Stimulated activated CD4-positive, alpha-beta T cell treated with anti-CD3 and anti-CD28 coated beads, Interleukin-1b, Interleukin-23, amount 100 ng/mL, for 48 hours (primary cell): Measurements from ENCODE around the gene PDE1A.

Experiments used
- DNase-seq: peaks from one replicate; pipeline ENCODE4 v3.0.0-alpha.2; 2020

The PDE1A gene

DNA sequence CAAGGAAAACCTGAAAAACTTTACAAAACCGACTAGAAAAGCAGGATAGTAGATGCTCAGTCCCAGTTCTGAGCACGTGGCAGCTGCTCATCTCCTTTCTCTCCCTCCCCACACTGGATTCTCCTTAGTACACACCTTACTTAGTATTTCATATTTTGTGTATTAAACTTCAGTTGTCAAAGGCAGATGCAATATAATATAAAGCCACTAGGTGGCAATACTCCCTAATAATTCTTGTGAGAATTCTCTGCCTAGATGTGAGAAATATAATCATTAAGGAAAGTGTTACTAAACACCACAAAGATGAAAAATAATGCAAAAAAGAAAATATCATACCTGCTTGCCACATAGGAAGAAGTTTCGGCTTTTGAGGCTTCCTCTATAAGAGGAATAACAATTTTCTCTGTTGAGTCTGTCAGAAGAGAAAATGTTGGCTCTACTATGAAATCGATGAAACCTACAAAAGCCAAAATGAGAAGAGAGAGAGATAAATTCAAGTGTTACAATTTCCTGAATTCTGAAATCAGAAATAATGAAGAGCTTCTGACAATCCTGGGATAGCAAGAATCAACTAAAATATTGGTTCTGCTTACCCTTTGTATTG, 240.6 kb downstream of the PDE1A start:
- no peak for DNase-seq

DNA sequence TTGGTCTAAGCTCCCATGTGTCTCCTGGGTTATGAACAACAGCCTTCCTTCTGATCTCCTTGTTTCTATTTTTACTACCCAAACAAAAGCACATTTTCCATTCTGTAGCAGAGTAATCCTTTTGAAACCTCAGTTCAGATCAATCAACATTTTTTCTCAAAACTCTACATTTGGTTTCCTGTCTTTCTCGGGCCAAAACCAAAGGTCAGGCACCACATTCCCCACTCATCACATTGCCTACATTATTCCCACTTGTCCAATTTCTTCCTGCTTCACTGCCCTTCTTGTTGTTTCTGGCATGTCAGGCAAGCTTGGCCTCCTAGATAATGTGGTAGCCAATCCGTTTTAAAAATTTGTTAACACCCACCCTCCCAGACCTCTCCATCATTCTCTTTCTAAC, 244.4 kb downstream of the PDE1A start:
- no peak for DNase-seq

DNA sequence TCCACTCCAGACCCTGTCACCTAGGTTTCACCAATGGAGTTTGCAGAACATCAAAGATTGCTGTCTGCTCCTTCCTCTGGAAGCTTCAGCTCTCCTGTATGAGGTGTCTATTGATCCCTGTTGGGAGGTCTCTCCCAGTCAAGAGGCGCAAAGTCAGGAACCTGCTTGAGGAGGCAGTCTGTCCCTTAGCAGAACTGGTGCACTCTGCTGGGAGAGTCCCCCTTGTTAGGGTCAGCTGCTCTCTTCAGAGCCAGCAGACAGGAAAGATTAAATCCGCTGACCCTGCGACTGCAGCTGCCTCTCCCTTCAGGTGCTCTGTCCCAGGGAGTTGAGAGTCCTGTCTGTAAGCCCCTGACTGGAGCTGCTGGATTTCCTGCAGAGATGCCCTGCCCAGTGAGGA, 245.5 kb downstream of the PDE1A start:
- DNase-seq = no peak

DNA sequence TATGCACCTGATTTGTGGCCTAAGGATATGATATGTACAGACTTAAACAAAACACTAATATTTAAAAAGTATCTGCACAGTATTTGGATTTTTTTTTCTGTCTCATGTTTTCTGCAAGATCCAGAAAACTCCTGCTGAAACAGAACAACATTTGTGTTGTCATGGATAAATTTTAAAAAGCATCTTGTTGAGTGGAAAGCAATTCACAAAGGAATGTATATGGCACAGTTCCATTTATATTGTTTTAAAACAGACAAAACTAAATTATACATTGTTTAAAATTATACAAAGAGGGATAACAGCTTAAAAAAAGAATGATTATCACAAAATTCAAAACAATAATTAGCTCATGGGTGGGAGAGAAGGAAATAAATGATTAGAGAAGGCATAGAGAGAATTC, 247.7 kb downstream of the PDE1A start:
- DNase-seq = no peak

DNA sequence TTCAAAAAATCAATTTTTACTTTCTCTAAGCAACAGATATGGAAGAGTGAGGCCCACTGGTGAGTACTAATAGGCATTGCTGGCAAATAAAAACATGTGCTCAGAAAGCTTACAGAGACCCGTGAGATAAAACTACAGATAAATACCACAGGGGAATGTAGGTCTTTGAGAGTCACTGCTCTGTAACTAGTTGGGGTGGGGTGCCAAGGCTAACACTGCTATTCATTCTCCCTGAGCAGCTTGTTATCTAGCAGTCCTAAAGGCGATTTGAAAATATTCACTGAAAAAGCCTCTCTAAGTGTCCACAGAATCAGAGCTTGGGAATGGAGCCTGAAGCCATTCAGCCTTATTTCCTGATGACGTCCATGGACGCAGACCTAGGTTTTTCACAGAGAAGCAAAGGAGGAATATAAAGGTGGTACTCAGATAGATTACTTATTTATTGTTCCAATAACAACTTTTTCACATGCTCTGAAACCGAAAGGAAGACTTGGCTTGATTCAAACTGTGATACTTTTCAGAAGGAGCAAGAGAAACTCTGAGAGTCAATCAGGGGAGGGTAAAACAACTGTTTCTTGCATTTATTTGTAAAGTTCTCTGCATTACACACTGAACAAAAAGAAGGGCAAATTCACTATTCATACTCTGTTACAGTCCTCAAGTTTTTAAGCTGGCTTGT, 252.8 kb downstream of the PDE1A start:
- DNase-seq = no peak

DNA sequence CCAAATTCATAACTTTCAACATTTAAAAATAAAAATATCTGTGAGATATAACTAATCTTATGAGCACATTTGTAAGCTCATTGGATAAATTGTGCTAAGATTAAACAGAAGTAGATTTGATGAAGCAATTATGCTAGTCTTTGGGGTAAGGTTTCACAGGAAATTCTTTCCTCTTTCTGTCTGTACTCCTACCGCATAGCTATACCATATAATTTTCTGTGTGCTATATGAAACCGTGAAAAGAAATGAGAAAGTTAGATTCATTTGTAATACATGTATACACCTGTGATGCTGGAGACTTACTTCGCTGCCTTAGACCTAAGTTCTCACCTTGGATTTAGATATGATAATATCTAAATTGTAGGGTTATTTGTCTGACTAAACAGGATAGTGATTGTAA, 256.5 kb downstream of the PDE1A start:
- DNase-seq = no peak

DNA sequence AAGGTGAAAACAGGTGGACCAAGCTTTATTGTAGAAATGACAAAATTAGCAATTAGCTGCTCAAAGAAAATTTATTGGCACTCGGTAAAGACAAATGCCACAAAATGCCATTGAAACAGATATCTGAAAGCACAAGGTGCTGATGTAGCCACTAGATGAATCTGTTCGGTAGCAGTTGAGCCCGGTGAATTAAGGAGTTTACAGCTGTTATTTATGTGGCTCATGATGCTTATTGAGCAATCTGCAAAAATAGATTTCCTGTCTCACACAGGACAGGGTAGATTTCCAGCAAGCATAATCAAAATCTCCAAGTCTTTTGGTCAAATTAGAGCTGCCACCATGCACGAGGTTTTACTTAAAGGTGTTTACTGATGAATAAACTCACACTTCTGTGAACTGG, 259.0 kb downstream of the PDE1A start:
- no peak for DNase-seq

DNA sequence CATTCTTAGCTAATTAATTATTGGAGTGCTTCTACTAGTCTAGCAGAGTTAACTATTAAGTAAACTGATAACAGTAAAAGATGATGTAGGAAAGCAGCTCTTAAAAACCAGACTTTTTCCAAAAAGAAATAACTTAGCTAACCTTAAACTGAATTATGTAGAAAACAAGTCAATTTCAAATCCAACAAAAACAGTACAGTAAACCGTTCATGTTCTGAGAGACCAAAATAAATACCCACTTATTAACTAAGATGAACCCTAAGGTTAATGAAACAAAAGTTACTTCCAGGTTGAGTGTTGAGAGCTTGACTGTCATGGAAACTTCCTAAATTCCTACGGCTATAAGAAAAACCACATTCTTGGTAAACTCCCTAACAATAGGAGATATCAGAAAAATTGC, 260.0 kb downstream of the PDE1A start:
- no peak for DNase-seq

DNA sequence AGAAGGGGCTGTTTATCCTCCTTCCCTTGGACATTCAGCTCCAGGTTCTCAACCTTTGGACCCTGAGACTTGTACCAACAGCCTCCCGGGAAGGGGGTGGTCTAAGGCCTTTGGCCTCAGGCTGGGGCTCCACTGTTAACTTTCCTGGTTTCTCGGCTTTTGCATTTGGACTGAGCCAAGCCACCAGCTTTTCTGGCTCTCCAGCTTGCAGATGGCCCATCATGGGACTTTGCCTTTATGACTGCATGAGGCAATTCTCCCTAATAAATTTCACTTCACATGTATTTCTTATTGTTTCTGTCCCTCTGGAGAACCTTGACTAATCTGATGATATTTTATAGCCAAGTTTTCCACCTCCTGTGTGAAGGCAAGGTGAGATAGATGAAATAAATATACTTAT, 260.4 kb downstream of the PDE1A start:
- no peak for DNase-seq

DNA sequence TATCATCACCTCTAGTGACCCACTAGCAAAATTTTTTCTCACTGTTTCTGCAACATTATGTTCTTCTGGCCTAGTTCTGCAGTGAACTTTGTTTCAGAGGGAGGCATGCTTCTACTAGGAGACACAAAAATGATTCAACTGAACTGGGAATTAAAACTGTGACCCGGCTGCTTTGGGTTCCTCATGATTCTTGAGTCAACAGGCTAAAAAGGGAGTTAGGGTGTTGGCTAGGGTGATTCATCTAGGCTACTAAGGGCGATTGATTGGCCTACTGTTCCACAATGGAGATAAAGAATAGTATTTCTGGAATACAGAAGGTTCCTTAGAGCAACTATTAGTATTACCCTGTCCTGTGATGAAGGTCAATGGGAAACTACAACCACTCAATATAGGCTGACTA, 261.6 kb downstream of the PDE1A start:
- no peak for DNase-seq

DNA sequence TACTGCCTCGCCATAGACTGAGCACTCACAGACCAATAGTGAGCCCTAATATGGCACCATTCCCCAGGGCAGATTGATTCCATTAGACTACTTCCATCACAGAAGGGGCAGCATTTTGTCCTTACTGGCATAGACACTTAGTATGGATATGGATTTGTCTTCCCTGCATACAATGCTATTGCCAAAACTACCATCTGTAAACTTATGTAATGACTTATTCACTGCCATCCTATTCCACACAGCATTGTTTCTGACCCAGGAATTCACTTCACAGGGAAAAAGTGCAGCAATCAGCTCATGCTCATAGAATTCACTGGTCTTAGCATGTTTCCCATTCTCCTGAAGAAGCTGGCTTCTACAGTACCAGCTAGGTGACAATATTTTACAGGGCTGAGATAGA, 262.1 kb downstream of the PDE1A start:
- no peak for DNase-seq

DNA sequence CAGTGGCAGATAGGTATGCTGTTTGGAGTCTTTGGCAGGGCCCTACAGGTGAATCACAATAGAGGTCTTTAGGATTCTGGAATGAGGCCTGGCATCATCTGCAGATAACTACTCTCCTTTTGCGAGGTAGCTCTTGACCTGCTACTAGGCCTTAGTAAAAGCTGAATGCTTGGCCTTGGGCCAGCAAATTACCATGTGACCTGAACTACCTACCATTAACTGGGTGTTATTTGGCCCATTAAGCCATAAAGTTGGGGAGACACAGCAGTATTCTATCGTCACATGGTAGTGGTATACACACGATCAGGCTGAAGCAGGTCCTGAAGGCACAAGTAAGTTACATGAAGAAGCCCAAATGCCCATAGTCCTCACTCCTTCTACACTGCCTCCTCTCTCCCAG, 263.0 kb downstream of the PDE1A start:
- DNase-seq = no peak

DNA sequence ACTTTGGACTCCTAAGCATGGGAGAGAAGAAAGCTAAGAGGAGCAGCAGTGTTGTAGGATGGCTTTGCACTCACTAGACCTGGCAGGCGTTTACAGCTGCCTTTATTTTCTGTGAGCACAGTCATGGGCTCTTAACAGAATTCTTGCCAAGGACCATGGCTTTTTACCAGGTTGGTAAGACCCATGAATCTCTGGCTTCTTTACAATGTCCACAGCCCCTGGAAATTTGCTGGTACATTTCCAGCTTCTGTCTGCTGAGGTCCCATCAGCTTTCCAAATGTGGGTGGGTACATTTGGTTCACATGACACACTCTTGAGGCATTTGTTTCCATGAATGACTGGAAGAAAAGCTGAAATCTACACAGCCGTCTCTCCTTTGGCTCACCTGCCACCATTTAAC, 278.5 kb downstream of the PDE1A start:
- no peak for DNase-seq

DNA sequence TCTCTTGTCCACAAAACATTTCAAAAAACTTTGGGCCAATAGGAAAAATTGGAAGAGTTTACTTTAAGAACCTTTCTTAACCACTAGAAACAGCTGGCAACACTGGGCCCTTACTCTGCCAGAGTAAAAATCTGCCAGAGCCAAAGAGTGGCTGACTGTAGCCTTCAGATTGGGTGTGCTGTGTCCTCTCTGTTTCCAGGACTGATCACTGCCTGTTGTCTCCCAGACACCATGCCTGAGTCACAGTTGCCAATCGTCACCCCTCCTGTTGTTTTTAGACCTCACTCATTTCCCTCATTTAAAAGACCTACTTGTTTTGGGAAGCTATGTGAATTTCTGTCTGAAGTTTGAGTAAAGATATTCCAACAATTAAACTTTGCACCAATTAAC, 282.1 kb downstream of the PDE1A start:
- DNase-seq = no peak

DNA sequence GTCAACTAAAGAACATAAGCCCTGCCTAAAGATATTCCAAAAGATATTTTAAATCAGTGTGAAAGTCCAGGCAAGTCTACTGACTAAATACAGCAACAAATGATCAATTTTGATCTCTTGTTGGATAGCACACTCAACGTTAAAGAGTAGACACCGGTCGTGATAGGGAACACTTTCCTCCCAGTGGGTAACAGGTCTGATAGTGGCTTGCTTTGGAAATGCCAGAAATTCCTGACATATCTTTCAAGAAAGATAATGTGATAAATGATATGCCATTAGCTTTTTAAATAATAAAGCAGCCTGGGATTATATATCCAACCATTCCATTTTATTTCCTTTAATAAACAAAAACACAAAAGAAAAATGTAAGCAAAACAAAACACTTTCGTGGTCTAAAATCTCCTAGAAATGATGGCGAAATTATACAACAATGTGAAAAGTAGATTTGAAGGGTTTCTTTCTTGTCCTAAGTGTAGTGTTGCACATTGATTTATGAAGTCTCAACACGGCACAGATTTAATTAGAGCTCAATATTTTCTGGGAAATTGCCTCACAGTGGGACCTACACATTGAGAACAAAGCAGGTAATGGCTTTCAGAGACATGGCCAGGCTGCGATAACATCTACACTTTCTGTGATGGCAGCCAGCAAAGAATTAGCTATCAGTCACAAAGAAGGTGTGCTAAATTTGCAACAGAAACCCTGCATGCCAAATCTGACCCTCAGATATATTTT, 282.6 kb downstream of the PDE1A start:
- no peak for DNase-seq

DNA sequence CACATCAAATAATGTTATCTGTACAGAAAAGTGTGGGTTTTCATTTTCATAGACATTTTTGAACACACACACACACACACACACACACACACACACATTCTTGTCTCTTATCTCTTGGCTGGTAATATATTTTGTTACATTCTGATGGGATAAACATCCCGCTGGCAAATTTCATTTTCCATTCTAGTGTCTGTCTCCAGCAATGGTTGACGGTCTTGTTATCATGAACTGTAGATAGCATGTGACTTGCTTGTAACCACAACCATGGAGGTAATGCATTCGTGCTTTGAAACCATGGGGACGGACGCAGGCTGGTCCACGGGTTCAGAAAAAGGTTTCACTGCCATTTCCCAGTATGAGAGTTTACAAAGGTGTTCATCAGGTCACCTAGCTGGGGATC, 284.8 kb downstream of the PDE1A start:
- DNase-seq = no peak

DNA sequence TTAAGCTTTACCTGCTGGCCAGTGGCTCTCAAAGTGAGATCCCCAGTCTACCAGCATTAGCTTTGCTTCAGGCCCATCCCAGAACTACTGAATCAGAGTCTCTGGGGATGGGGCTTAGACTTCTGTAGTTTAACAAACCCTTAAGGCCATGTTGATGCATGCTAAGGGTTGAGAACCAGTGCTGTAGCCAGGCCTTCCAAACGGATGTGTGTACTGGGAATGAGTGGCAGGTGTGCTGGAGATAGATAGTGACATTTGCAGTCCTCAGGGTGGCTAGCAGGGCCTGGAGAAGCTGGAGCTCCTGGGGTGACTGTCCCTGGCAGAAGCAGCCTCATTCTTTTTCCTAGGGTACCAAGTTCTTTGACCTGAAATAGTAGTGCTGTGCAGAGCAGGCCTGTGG, 292.6 kb downstream of the PDE1A start:
- DNase-seq = no peak

DNA sequence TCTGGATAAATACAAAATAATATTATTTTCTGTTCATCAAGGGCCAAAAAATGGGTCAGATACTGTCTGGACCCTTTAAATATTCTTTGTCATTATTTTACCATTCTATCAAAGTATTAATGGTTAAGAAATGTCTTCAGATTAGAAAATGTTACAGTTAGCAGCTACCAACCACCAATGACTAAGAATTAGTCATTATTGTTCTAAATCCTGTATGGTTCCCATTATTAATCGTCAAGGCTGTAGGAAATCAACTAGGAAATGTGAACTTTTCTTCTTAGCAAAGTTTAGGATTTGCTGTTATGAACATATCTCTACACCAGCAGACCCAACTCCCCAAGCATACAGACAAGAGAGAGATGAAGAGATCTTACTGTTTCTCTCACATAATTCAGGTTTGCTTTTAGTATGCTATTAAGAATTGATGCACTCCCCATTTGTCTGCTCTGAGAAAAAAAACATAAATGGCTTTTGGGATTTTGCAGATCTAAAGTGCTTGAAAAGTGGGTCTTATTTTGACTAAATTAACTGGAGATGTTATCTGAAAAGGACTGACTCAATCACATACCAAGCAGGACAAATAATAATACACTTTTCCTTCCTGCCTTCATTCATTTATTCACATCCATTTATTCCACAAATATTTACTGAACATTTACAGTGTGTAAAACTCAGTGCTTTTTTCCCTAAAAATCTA, 293.5 kb downstream of the PDE1A start:
- no peak for DNase-seq

DNA sequence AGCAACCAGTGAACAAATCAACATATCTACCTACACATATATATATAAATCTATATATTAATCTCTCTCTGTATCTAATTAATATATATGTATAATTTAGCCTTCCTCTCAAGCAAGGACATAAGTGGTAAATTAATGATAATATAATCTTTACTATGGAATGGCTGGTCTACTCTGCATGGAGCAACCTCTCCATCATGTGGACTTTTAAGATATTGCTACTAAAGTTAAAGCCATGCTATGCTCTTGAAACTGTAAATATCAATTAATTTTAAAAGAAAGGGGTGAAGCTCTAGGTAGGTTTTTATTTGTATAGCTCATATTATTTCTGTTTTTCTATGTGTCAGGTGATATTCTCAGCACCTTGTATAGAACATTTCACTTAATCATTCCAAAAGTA, 294.2 kb downstream of the PDE1A start:
- no peak for DNase-seq

DNA sequence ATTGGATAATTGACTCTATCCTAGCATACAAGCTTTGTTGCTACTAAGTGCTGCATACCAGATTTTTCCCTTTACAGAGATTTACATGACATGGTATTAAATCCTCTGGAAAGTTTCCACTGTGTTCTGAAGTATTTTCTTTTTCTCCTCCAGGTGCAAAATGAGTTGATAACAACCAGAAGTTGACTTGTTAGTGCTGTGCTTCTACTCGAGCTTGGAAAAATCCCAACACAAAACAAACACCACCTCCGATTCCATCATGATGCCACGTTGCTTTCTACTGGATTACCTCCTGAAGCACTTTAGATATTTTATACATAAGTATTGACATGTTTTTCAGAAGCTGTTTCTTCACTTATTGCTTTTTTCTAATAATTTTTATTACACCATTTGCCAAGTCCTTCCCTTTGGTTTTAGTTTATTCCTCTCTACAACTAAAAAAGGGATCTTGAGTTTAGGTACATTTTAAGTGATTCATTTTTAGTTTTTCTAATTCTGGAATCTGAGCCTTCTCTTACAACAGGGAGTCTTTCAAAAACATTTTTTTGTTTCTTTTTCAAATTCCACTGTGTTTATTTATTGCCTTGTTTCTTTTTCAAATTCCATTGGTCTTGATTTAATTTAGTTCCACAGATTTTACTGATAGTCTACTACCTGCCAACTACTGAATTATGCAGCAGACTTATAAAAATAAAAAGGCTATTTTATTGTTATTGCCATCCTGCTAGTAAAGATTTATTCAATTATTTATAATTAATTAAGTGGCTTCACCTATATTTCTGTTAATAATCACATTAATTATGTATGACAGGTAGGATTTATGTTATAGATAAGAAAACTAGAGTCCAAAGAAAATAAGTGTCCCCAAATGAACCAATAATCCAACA, 297.8 kb downstream of the PDE1A start:
- DNase-seq = no peak

DNA sequence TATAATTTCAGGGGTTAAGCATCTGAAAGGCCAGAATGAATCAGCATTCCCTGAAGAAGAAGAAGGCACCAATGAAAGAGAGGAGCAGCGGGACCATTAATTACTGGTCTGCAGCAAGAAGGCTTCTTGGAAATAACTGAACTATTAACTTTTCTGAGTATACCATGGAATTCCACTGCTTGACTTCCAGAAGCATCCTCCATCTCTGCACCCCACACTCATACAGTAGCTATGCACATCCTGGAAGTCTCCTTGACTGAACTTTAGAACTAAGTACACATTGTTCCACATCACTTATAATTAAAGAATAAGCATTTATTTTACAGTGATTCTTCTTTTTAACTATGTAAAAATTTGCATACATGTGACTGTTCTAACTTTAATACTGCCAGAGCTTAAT, 309.6 kb downstream of the PDE1A start:
- no peak for DNase-seq

DNA sequence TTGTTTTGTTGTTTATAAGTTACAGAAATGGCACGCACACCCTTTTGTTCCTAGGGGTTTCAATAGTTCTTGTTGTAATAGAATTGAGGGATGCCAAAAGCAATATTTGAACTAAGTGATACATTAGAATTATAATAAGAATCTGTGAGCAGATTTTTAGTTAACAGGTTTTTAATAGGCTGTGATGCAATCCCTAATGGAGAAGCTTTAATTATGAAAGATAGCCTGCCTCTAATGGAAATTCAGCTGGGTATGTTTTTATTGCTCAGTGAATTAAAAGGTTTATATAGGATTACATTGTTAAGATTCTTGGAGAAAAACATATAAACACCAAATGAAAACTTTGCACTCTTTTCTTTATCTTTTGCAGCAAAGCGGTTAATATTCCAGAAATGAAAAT, 310.1 kb downstream of the PDE1A start:
- no peak for DNase-seq

DNA sequence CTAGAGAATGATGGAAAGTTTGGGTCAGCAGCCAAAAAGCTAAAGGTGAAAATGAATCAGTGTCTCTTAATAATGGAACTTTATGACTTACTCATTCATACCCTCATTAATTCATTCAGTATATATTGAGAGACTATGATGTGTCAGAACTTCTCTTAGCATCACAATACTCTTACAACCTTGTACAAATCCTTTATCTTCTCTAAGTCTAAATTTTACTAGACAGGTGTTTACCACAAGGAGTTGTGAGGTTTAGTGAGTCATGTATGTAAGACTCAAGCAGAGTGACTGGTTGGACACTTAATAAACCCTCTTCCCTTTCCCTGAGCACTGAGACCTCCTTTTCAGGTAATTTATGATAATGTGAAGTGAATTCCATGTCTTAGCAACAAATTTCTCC, 311.6 kb downstream of the PDE1A start:
- no peak for DNase-seq
